CD4-positive, alpha-beta memory T cell (primary cell): Measurements from ENCODE around the gene ABHD1. TPM values are rescaled to one million over a fixed set of nuclear protein-coding genes. Genes with fewer than 3 reads are reported as not detected.

Experiments used
- CTCF ChIA-PET: fragments of 350-600 bp; sonication (Branson Sonifier 250); formaldehyde crosslinking; loops from one replicate; lab custom pipeline; 2021; ENCODE audit warnings: inconsistent platforms; ENCODE audit not compliant: partially characterized antibody; lab: Charles Lee
- POLR2A ChIA-PET: fragments of 350-600 bp; sonication (Branson Sonifier 250); formaldehyde crosslinking; loops from one replicate; lab custom pipeline; 2021; ENCODE audit not compliant: partially characterized antibody; lab: Charles Lee
- DNase-seq, 5 donors: peaks; one replicate each; pipeline versions ENCODE4 v3.0.0 to v3.0.0-alpha.2; 2020 to 2022; ENCODE audit warnings: mixed read lengths in 1 of 5
- H3K27ac ChIP-seq: one replicate; pipeline ENCODE4 v1.7.0; 2013; ENCODE audit warnings: low read depth, low read length
- H3K27me3 ChIP-seq: 2 replicates; pipeline ENCODE4 v1.7.0; 2013; ENCODE audit warnings: mild to moderate bottlenecking, low read length, moderate library complexity; ENCODE audit not compliant: insufficient read depth
- H3K36me3 ChIP-seq: 2 replicates; pipeline ENCODE4 v1.7.0; 2013; ENCODE audit warnings: mild to moderate bottlenecking, low read length, moderate library complexity; ENCODE audit not compliant: insufficient read depth
- H3K4me1 ChIP-seq: 2 replicates; pipeline ENCODE4 v1.7.0; 2013; ENCODE audit warnings: mild to moderate bottlenecking, low read length, moderate library complexity; ENCODE audit not compliant: insufficient read depth
- H3K4me3 ChIP-seq, 2 donors: one replicate each; pipeline ENCODE4 v1.7.0; 2013; ENCODE audit warnings: low read length in 2 of 2, mild to moderate bottlenecking in 1 of 2
- H3K9me3 ChIP-seq, 2 donors: one replicate each; pipeline ENCODE4 v1.7.0; 2013; ENCODE audit warnings: low read length in 2 of 2, control low read depth in 1 of 2; ENCODE audit not compliant: control insufficient read depth in 1 of 2
- H3K27ac Mint-ChIP-seq, 7 donors: one replicate each; pipeline ENCODE4 v1.8.0; 2020 to 2021; ENCODE audit warnings: mixed read lengths in 7 of 7, mild to moderate bottlenecking in 6 of 7, inconsistent platforms in 3 of 7, moderate library complexity in 3 of 7
- H3K27me3 Mint-ChIP-seq, 2 donors: one replicate each; pipeline ENCODE4 v1.8.0; 2020 to 2021; ENCODE audit warnings: mixed read lengths in 2 of 2
- H3K36me3 Mint-ChIP-seq, 2 donors: one replicate each; pipeline ENCODE4 v1.8.0; 2020 to 2021; ENCODE audit warnings: mixed read lengths in 2 of 2, inconsistent platforms in 1 of 2, mild to moderate bottlenecking in 1 of 2
- H3K4me1 Mint-ChIP-seq, 4 donors: one replicate each; pipeline ENCODE4 v1.8.0; 2020 to 2021; ENCODE audit warnings: mixed read lengths in 4 of 4, mild to moderate bottlenecking in 1 of 4
- H3K4me3 Mint-ChIP-seq, 8 donors: one replicate each; pipeline ENCODE4 v1.8.0; 2020 to 2021; ENCODE audit warnings: mixed read lengths in 8 of 8, mild to moderate bottlenecking in 7 of 8, moderate library complexity in 6 of 8, inconsistent platforms in 3 of 8
- H3K9me3 Mint-ChIP-seq, 8 donors: one replicate each; pipeline ENCODE4 v1.8.0; 2020 to 2021; ENCODE audit warnings: mixed read lengths in 8 of 8, mild to moderate bottlenecking in 5 of 8, inconsistent platforms in 3 of 8, moderate library complexity in 1 of 8
- intact Hi-C: fragments of 100-400 bp; cut with micrococcal nuclease; formaldehyde crosslinking; loops from one replicate; pipeline ENCODE4 v1.15.1; 2023
- polyA plus RNA-seq, 2 donors: library from polyadenylated mRNA; unstranded; fragments of 300-500 nt; fragmentation: Illumina TruSeq; gene quantifications; one replicate each; pipeline ENCODE4 v1.2.3, GENCODE V29; 2021
- total RNA-seq, 2 experiments: library from RNA; stranded (reverse); gene quantifications; one replicate each; pipeline ENCODE4 v1.2.3, GENCODE V29; 2021

The ABHD1 gene
- total and polyA plus RNA-seq, 4 experiments from 2014 or later = 0.49 to 2.1 (median 1.2) TPM

DNA sequence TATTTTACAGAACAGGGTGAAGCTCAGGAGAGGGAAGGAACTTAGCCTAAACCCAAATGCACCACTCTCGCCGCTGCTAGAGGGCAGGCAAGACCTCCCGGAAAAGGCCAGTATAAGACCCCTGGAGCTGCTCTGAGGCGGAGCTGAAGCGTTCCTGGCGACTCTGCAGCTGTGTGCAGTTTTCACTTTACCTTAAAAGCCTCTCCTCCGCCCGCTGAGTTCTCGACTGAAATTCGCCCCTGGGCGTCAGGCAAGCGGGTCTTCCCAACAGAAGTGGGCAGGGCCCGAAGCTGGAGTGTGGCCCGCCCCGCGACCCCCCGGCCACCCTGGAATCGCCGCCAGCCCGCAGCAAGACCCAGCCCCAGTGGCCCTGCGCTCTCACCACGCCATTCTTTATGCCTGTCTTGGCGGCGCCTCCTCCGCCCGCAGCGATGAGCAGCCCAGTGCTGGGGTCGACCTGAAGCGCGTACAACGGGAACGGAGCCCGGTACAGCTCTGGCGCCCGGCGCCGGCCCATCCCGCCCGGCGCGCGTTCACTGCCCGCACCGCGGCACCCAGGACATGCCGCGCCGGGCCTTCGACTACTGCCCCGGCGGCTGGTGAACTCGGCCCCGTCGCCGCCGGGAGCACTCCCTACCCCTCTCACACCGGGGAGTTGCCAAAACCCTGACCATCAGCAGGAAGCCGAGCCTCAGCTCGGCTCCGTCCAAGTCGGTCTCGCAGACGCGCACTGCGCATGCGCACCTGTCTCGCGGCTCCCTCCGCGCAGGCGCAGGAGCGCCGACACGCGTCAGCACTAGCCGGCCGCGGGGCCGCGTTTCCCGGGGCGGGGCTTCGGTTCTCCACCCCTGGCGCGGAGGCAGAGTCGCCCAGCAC is 10.5 kb downstream of the ABHD1 start, which contains the start of gene PREB:
TSS of gene PREB (minus strand) at position 732 of the 876 bp plus-strand sequence. CDS start at position 517, 215 bp downstream.
- peak; percentile 94 to 98 (median 98) for DNase-seq
- peaks cover 8 to 40% of the 10 kb centered on the region in 2 donors for H3K36me3 Mint-ChIP-seq
- Histone ChIP-seq H3K27ac (peak within 1 kb of the TSS; percentile 92), H3K9me3 (no peaks in the 10 kb centered on the region), H3K36me3 (peaks cover 23% of the 10 kb centered on the region), H3K4me3 (peak within 1 kb of the TSS; percentile 52 to 89), H3K4me1 (peaks cover 26% of the 10 kb centered on the region), H3K27me3 (no peaks in the 10 kb centered on the region)
- H3K27me3 Mint-ChIP-seq = no peaks in the 10 kb centered on the region
- H3K4me1 Mint-ChIP-seq = peaks cover 12 to 36% (median 26%) of the 10 kb centered on the region in 4 donors
- POLR2A ChIA-PET = interaction anchor here (0.8 to 5.8 kb wide), 17 partner anchors 10 to 276 kb away, joined by 3 to 99 read pairs (median 4); partner anchors contain the start of genes ABHD1, AGBL5, ATRAID and EIF2B4
- CTCF ChIA-PET = interaction anchor here (0.8 to 3.5 kb wide), 4 partner anchors 10 to 235 kb away, joined by 3 to 26 read pairs (median 4); partner anchors contain the start of genes ABHD1 and KHK
- peak within 1 kb of the TSS; percentile 92 to 99 (median 96) for H3K4me3 Mint-ChIP-seq
- H3K27ac Mint-ChIP-seq = peak within 1 kb of the TSS; percentile 80 to 99 (median 98)
- intact Hi-C loops = loop anchor here (1.0 to 10.0 kb wide), 6 partner anchors 11 to 641 kb away; partner anchors contain the start of genes ABHD1, ATRAID, EIF2B4 and KHK
- H3K9me3 Mint-ChIP-seq = peaks cover 0 to 1% (median 0%) of the 10 kb centered on the region in 8 donors

- CTCF ChIA-PET = interaction anchor here (0.8 to 3.5 kb wide), 2 partner anchors 11 to 234 kb away, joined by 3 to 26 read pairs; partner anchors contain the start of gene ABHD1
- intact Hi-C loops = loop anchor here (1.0 to 10.0 kb wide), 6 partner anchors 12 to 640 kb away; partner anchors contain the start of genes ABHD1, ATRAID, EIF2B4 and KHK
- Histone ChIP-seq H3K27ac (peak overlapping the region; percentile 92), H3K9me3 (no peaks in the 10 kb centered on the region), H3K4me3 (peak overlapping the region in 1 of 2 donors; percentile 89), H3K27me3 (no peaks in the 10 kb centered on the region), H3K4me1 (peaks cover 26% of the 10 kb centered on the region), H3K36me3 (peaks cover 23% of the 10 kb centered on the region)
- Mint-ChIP-seq H3K4me1 (peaks cover 12 to 36% (median 23%) of the 10 kb centered on the region in 4 donors), H3K9me3 (peaks cover 0 to 1% (median 0%) of the 10 kb centered on the region in 8 donors), H3K27me3 (no peaks in the 10 kb centered on the region), H3K36me3 (peaks cover 3 to 33% of the 10 kb centered on the region in 2 donors), H3K27ac (peak overlapping the region; percentile 80 to 99 (median 98)), H3K4me3 (peak overlapping the region; percentile 92 to 99 (median 96))
- POLR2A ChIA-PET = interaction anchor here (1.0 to 5.8 kb wide), 11 partner anchors 10 to 275 kb away, joined by 3 to 99 read pairs (median 4); partner anchors contain the start of genes ABHD1, AGBL5, MPV17 and OST4
- DNase-seq = no peak
Measured at GRCh38 chr2:27134781-27135477, 11.3 kb downstream of the ABHD1 start.

DNA sequence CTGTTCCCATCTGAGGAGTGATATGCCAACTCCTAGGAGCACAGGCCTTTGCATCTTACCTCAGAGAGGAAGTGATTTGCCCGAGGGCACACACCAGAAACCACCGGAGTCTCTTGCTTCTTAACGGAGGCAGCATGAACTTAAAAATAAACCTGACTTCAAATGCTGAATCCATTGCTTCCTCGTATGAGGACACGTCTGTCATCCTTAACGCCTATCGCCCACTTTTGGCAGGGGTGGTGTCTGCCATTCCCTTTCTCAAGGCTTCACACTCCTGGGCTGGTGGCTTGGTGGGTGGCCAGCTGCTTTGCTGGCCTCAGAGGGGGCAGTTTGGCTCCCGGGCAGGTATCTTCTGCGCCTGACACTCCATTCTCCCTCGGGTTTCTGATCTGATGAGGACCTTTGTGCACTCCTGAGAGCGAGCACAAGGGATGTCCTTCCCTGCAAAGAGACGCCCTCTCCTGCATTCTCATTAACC is 11.9 kb downstream of the ABHD1 start:
- H3K4me3 ChIP-seq = no peak overlapping the region
- peaks cover 0 to 1% (median 0%) of the 10 kb centered on the region in 8 donors for H3K9me3 Mint-ChIP-seq
- no peaks in the 10 kb centered on the region for H3K9me3 ChIP-seq
- intact Hi-C loops = loop anchor here (10.0 kb wide), 1 partner anchor 639 kb away; the partner anchor contains the start of gene MRPL33
- ChIA-PET CTCF (interaction anchor here (1.0 kb wide), 1 partner anchor 31 kb away, joined by 4 read pairs; no protein-coding TSS in a partner anchor), POLR2A (interaction anchor here (1.1 to 5.8 kb wide), 5 partner anchors 11 to 187 kb away, joined by 3 to 99 read pairs (median 6); partner anchors contain the start of genes ABHD1, AGBL5, MPV17 and OST4)
- no peaks in the 10 kb centered on the region for H3K27me3 ChIP-seq
- H3K36me3 Mint-ChIP-seq = peaks cover 0 to 27% of the 10 kb centered on the region in 2 donors
- peak overlapping the region; percentile 61 to 99 (median 94) for H3K4me3 Mint-ChIP-seq
- no peaks in the 10 kb centered on the region for H3K27me3 Mint-ChIP-seq
- H3K27ac ChIP-seq = no peak overlapping the region
- H3K36me3 ChIP-seq = peaks cover 19% of the 10 kb centered on the region
- H3K4me1 ChIP-seq = peaks cover 26% of the 10 kb centered on the region
- peaks cover 12 to 36% (median 23%) of the 10 kb centered on the region in 4 donors for H3K4me1 Mint-ChIP-seq
- DNase-seq = no peak
- peak overlapping the region in 6 of 7 donors; percentile 53 to 97 (median 81) for H3K27ac Mint-ChIP-seq

- Mint-ChIP-seq H3K9me3 (peaks cover 0 to 1% (median 0%) of the 10 kb centered on the region in 8 donors), H3K27ac (no peak overlapping the region), H3K36me3 (peaks cover 0 to 18% of the 10 kb centered on the region in 2 donors), H3K27me3 (no peaks in the 10 kb centered on the region), H3K4me3 (peak overlapping the region in 1 of 8 donors; percentile 35), H3K4me1 (peaks cover 12 to 31% (median 22%) of the 10 kb centered on the region in 4 donors)
- DNase-seq = no peak
- POLR2A ChIA-PET = interaction anchor here (1.5 to 5.8 kb wide), 2 partner anchors 12 to 85 kb away, joined by 3 to 99 read pairs; partner anchors contain the start of genes ABHD1 and AGBL5
- CTCF ChIA-PET = interaction anchor here (2.0 kb wide), 1 partner anchor 13 kb away, joined by 5 read pairs; the partner anchor contains the start of gene ABHD1
- no peak overlapping the region for H3K27ac ChIP-seq
- H3K4me3 ChIP-seq = no peak overlapping the region
- peaks cover 26% of the 10 kb centered on the region for H3K4me1 ChIP-seq
- no peaks in the 10 kb centered on the region for H3K9me3 ChIP-seq
- H3K36me3 ChIP-seq = peaks cover 7% of the 10 kb centered on the region
- intact Hi-C loops = loop anchor here (10.0 kb wide), 1 partner anchor 638 kb away; the partner anchor contains the start of gene MRPL33
- H3K27me3 ChIP-seq = no peaks in the 10 kb centered on the region
Measured at GRCh38 chr2:27136751-27137150, 13.1 kb downstream of the ABHD1 start.

GRCh38 chr2:27137322-27137935 is 13.8 kb downstream of the ABHD1 start:
- Mint-ChIP-seq H3K9me3 (peaks cover 0 to 1% (median 0%) of the 10 kb centered on the region in 8 donors), H3K4me1 (peaks cover 12 to 27% (median 21%) of the 10 kb centered on the region in 4 donors), H3K4me3 (no peak overlapping the region), H3K27me3 (no peaks in the 10 kb centered on the region), H3K27ac (no peak overlapping the region), H3K36me3 (peaks cover 0 to 15% of the 10 kb centered on the region in 2 donors)
- H3K27ac ChIP-seq = no peak overlapping the region
- no peaks in the 10 kb centered on the region for H3K9me3 ChIP-seq
- intact Hi-C loops = loop anchor here (10.0 kb wide), 1 partner anchor 637 kb away; the partner anchor contains the start of gene MRPL33
- H3K36me3 ChIP-seq = peaks cover under 1% of the 10 kb centered on the region
- no peak for DNase-seq
- no peaks in the 10 kb centered on the region for H3K27me3 ChIP-seq
- peaks cover 22% of the 10 kb centered on the region for H3K4me1 ChIP-seq
- no peak overlapping the region for H3K4me3 ChIP-seq
- POLR2A ChIA-PET = interaction anchor here (0.7 kb wide), 1 partner anchor 14 kb away, joined by 3 read pairs; the partner anchor contains the start of gene ABHD1
- CTCF ChIA-PET = interaction anchor here (2.0 kb wide), 1 partner anchor 14 kb away, joined by 5 read pairs; the partner anchor contains the start of gene ABHD1
